Cortex of kidney (tissue), 1 donor: Measurements from ENCODE around the gene REPIN1.
A peak's percentile ranks its signal among the peaks of the same experiment; 100 is the strongest.

Experiments used
- DNase-seq: peaks from one replicate; lab custom pipeline; 2025; lab: John Stamatoyannopoulos, UW

Gene REPIN1

DNA sequence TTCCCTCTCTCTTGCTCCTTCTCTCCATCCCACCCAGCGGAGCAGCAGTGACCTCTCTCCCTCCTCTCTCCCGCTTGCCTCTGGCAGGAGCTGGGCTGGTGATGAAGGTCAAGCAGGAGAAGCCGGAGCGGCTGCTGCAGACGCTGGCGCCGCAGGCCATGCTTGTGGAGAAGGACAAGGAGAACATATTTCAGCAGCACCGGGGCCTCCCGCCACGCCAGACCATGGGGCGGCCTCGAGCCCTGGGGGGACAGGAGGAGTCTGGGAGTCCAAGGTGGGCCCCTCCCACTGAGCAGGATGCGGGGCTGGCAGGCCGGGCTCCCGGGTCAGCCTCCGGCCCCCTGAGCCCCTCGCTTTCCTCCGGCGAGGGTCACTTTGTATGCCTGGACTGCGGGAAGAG, 27.8 kb downstream of the REPIN1 start:
- no peak for DNase-seq

DNA sequence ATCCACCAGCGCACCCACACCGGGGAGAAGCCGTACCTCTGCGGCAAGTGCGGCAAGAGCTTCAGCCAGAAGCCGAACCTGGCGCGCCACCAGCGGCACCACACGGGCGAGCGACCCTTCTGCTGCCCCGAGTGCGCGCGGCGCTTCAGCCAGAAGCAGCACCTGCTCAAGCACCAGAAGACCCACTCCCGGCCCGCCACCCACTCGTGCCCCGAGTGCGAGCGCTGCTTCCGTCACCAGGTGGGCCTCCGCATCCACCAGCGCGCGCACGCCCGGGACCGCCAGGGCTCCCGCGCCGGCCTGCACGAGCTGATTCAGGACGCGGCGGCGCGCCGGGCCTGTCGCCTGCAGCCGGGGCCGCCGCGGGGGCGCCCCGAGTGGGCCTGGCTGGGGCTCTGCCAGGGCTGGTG, 28.2 kb downstream of the REPIN1 start:
- no peak for DNase-seq

DNA sequence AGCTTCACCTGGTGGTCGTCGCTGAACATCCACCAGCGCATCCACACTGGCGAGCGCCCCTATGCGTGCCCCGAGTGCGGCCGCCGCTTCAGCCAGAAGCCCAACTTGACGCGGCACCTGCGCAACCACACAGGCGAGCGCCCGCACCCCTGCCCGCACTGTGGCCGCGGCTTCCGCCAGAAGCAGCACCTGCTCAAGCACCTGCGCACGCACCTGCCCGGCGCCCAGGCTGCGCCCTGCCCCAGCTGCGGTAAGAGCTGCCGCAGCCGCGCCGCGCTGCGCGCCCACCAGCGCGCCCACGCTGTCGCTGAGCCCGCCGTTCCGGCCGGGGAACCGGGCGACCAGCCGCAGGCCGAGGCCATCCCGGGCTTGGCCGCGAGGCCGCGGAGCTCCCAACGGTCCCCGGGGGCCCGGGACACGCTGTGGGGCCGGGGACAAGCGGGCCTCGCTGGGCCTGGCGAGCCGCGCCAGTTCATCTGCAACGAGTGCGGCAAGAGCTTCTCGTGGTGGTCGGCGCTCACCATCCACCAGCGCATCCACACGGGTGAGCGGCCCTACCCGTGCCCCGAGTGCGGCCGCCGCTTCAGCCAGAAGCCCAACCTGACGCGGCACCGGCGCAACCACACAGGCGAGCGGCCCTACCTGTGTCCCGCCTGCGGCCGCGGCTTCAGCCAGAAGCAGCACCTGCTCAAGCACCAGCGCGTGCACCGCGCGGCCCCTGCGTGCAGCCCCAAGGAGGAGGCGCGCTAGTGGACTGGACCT, 28.9 kb downstream of the REPIN1 start:
- DNase-seq: no peak

DNA sequence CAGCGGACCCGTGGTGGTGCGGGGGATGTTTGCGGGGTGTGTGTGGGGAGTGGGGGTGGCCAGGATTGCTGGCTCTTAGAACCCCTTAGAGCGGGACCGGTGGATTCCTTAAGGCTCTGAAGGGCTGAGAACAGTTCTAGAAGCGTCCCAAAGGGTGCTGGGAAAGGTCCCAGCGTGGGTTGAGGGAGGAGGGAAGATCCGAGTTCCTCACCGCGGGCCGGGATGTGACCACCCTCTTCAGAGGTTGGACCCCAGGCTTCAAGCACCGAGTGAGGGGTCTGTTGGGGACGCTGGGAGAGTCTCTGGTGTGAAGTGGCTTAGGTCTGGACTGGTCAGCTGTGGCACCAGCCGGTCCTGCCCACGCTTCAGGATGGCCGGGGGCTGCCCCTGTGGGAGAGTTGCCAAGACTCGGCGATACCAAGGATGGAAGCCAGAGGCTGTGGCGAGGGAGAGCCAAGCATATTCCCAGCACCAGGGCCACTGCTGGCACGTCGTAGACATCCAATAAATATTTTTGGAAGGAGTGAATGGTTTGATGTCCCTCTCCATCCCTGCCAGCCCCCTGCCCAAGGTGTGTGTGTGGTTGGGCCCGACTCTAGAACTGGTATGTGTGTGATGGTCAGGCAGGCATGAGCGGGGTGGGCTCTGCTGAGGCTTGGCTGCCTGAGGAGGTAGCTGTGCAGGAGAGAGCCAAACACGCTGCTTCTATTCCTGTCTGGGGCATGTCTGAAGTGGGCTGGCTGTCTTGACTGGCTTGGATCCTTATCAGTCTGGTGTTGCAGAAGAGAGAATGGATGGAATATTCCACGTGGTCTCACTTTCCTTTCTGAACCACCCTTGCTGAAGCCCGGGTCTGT, 29.7 kb downstream of the REPIN1 start:
- no peak for DNase-seq

DNA sequence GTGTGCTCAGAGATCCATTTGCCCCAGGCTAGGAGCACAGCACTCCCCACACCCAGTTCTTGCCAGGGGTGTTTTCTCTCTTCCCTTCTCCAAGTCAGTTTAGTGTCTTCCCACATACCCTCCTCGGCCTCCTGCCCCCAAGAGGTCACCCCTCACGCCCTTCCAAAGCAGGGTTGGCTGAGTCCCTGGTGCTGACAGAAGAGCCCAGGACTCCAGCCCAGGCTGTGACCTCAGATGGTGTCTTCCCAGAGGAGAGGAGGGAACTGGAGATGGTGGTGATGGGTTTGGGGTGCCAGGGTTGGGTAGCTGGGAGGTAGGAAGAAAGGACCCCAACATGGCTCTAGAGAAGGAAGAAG, 30.3 kb downstream of the REPIN1 start:
- DNase-seq: no peak

DNA sequence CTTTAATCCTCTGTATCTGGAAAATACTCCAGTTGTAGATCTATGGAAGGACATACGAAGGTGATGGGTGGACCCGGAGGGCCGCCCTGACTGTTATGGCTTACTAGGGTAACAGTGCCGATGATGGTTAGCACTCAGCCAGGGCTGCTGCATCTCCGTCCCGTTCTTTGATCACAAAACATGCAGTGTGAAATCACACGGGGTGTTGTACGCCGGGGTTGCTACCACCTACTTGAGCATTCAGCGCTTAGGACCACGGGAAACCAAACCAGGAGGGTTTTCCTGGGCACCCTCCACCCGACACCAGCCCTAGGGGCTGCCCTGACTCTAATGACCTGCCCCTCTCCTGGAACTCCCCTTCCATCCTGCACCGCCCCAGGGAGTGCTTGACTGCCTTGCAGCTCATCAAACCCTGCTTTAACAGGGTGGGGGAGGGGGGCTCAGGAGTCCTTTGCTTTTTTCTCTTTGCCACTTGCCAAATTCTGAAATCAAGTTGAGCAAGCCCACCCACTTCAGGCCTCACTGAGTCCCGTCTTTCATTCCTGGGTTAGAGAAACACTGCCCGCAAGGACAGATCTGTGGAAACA, 30.9 kb downstream of the REPIN1 start:
- DNase-seq: no peak

DNA sequence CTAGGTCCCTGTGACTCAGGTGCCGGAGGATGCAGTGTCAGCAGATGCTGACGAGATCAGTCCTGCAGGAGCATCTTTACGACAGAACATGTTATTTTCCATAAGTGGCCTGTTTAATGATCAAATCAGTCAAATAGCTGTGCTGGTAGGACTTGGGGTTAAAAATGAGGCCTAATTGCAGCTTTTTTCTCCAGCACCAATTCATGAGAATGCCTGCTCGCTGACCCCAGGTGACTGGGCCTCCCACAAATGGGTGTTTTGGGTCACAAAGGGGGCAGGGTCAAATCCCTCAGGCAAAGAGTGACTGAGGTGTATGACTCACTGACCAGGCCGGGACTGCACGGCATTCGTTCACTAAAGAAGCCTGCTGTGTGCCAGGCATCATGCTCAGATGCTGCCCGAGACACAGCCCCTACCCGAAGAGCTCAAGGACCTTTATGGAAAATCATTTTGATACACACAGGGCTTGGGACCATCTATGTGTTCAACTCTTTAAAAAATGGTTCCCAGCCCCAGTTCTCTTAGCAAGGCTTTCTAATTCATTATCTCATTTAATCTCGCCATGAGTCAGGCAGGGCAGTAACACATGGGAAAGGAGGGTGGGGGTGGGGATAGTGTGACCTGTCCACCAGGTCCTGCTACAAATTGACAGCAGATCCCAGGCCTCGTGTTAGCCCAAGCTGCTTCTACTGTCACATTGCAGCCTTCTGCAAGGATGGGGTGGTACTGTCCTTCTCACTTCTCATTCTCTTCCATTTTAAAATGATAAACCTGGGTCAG, 31.6 kb downstream of the REPIN1 start:
- DNase-seq: no peak

DNA sequence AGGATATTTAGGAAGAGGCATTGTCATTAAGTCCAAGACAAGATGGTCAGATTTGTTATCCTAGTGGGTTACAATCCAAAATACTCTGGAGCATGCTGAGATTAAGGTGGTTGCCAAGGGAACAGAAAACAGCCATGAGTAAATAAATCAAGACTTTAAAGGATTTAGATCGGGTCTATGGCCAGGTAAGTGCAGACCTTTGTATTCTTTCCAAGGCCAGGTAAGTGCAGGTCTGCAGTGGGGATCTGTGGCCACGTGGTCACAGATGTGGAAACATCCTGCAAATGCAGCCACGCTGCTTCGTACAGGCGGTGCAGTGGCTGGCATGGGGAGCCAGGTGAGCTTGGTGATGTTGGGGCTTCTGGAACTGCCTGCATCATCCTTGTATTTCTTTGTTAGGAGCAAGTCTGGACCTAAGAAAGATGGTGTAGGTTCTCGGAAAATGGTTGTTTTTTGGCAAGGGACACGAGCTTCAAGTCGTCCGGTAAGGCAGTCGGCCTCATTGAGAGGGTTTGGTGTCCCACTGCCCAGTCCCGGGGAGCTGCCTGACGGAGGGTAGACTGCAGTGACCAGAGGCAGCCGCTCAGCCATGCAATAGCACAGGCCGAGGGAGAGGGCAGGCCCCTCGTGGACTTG, 32.3 kb downstream of the REPIN1 start:
- no peak for DNase-seq

DNA sequence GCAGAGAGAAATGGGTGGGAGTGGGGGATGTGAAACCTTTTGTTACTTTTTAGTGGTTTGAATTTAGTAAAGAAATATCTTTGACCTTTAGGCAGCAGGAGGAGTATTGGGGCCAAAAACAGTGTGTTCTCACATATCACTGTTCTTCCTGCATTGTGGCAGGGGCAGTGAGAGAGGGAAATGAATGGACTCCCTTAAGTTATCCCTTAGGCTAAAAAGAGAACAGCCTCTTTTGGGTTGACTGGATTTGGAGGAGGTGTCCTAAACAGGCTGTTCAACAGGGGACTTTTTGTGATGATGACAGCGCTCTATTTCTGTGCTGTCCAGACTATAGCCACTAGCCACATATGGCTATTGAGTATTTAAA, 32.8 kb downstream of the REPIN1 start:
- no peak for DNase-seq

DNA sequence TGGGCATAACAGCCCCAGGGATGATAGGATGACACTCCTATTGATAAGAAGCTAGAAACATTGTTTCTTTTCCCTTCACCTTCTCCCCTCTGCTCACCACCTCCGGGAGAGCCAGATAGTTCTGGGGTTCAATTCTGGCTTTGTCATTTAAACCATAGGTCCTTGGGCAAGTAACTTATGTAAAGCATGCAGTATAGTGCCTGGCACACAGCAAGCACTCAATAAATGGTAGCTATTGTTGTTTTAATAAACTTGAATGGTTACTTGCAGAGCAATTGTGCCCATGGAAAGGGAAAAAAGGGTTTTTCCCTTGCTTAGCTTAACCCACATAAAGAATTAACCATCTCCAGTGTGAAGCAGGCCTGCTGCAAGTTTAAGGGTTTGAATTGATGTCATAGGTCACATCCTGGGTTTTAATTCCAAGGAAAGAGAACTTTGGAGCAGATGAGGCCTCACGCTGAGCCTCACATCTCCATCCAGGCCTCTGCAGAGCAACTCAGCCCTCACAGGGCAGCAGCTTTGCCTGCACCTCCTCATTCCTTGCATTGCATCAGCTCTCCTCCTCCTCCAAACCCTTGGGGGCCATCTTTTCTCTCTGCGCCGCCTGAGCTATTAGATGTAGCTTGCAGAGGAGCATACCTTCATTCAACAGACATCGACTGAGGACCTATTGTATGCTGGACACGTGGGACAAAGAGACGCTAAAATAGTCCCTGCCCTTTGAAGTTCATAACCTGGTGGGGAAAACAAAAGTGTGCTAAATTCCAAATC, 33.4 kb downstream of the REPIN1 start:
- DNase-seq: no peak

DNA sequence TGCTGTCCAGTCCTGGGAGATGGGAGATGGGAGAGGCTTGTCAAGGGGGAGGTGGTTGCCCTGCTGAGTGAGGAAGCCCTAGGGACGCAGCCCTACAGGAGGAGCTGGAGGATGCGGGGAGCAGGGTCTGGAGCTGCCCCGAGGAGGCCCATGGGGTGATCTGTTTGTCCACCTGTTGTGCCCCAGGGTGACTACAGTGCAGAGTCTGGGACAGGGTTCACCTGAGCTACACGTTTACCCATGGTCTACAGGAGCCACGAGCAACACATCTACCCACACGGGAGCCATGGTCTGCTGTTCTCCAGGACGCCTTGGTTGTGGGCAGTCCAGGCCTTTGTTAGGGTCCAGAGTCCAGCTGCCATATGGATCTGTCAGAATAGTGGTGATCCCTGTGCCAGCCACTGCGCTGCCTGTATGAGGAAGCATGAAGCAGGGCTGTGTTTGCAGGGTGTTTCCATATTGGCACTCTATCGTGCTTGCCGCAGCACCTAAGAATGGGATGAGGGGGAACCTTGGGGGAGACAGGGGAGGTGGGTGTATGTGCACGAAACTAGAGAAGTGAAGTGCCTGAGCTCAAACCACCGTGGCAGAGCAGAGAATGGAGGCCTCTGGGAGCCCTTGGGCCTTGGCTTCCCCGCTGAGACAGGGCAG, 34.2 kb downstream of the REPIN1 start:
- DNase-seq: no peak

DNA sequence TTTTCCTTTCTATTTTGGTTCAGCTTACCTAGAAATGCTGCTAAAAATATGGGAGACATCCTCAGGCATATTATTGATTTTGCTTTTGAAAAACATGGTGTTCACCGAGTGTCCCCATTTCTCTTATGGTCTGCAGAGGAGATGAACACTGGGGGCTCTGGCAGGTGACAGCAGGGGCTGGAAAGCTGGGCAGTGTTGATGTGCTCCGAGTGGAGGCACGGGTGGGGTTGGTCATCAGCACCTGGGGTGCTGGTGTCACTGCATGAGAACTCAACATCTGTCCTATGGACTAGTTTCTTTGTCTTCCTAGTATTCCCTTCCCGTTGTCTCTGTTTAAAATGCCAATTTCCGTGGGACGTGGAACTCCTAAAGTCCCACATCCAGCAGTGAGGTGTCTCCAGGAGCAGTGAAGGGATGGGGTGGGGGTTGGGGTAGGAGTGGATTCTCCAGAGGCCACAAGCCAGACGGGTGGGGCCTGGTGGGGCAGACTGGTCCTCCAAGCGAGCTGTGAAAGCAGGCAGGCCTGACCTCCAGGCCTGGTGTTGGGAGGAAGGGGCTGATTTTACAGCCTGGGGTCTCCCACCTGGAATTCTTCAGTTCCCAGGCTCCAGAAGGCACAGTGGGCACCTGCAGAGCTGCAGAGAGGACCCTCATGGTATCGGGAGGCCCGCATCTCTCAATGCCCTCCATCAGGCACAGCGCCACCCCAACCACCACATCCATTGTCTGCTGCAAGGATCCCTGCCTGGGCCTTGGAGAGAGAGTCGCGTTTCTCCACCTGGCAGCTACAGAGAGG, 35.0 kb downstream of the REPIN1 start:
- no peak for DNase-seq

DNA sequence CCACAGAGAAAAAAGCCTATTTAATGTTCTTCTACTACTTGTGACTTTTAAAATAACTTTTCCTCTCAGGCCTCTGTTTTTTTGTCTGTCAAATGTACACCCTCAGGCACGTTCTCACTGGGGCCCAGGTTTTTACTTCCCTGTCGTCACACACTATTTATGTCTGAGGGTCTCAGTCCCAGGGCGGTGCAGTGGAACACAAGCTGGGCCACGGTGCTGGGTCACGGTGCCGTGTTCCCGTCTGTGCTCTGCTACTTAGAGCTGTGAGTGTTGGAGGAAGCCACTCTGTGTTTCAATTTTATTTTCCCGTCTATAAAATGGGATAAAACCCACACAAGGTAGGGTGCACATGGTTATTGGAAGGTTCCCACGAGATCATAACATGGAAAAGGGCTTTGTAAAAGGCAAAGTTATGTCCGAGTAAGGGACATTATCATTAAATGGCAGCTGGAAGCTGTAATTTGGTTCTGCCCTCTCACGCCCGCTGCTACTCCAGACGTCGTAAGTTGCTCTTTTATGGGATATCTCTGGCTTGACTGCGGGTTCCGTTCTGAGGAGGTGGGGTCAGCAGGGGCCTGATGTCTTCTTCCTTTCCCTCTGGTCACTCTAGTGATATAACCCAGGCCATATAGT, 35.7 kb downstream of the REPIN1 start:
- DNase-seq: no peak

DNA sequence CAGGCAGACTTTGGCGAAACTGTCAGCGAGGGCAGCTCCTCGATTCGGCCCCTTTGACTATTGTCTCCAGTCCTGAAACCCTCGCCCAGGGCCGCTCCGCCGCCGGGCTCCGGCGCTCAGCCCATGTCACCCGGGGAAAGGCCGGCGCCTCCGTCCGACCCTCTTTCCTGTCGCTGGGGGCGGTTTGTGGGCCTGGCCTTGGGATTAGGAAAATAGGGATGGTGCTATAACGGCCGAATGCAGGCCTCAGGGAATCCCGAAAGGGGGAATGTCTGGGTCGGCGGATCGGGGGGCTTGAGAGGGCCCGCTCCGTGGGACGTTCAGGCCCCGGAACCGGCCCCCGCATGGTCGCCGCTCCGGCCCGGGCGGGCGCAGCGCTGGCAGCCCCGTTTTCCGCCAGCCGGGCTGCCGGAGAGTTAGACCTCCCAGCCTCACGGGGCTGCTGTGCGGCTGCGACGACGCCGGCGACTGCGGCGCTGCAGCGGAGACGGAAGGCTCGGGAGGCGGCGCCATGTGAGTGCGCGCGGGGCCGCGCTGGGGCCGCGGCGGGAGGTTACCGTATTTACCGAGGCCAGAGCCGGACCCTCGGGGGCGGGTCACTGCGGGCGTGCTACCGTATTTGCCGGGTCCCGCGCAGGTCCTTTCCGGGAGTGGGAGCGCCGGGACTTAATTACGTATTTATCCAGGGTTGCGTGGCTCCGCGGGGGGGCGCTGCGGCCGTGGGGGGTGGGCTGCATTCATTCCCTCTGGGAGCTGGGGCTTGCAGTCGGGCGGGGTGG, 36.4 kb downstream of the REPIN1 start:
- peak; percentile 44 for DNase-seq

DNA sequence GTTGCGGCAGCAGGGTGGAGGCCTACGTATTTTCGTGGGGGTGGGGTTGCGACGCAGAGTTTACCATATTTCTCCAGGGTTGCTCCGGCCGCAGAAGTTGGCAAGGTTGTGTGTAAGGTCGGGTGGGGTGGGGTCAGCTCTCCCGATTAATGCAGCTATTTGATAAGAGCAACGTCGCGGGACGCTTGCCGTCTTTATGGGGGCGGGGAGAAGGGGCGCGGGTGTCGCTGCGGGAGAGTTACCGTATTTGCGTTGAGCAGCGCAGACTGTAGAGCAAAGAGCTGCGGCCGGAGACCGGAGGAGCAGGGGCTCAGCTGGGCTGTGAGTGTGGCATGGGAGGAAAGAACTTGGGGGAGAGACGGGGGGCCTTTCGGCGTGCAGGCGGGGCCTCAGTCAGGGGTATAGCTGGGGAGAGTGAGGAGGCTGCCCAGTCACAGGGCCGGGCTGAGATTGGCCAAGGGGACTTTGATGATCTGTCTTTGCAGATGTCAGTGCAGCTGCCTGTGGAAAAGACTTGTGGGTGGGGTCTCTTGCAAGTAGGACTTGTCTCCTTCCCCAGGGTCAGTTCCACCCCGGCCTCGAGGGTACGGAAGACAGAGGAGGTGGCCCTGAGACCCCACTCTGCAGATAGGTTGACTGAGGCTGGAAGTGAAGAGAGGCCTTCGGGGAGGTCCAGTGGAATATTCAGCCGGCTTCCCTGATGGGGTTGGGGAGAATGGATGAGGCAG, 37.1 kb downstream of the REPIN1 start:
- no peak for DNase-seq

DNA sequence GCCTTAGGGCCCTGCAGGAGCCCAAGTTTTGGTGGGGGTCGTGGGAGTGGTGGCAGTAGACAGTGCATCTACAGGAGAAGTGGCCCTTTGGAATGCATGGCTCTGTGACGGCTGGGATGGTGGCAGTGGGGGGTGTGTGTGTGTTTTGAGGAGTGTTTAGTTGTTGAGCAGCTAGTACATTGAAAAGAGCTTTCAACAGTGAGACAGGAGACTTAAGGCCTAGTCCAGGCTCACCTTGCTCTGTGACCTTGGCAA, 37.6 kb downstream of the REPIN1 start:
- DNase-seq: no peak

DNA sequence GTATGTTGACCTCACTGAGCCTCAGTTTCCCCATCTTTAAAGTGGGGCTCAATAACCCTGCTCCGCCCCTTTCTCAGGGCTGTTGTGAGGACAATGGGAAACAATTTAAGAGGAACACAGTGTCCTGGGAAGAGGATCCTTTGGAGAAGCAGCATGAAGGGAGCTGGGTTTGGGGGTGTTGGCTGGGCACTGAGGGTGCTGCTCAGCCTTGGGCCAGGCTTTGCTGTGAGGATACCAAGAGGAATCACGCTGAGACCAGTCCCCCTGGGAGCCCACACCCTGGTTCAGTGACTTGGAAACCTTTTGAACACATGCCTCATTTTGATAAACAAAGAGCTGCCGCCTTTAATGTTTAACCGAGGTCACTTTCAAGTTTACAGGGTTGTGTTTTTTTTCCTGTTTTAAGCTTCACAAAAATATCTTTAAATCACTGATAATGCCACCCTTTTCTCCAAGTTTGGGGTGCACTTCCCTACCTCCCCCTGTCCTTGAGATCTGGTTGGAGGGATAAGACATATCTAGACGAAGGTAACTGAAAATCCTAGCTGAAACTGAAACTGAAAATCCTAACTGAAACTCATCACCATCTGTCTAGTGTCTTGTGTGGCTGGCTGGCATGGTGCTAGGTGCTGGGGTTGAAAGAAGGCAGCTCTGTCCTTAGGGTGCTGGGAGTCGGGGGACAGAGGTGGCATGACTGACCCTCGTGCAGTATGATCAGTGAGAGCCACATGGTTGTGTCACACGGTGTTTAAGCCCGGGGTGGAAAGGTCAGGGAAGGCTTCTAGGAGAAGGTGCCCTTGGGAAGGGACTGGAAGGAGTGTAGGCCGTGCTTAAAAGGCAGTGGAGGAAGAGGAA, 38.2 kb downstream of the REPIN1 start:
- no peak for DNase-seq
